Peyer's patch (tissue), 4 donors: ENCODE measurements around the gene ETV3. TPM values are rescaled to one million over a fixed set of nuclear protein-coding genes. Genes with fewer than 3 reads are reported as not detected.
"Not testable (repeated sequence)": the region's sequence is repeated elsewhere in the genome, so short reads cannot be mapped to it uniquely, and the experiment has no call there.

Experiments used
- DNase-seq, 3 donors: peaks; one replicate each; pipeline ENCODE4 v3.0.0-alpha.2; 2017 to 2019
- H3K27ac ChIP-seq, 4 donors: fragments of 200-600 bp; sonication (generic); one replicate each; pipeline ENCODE4 v1.5.1; 2016 to 2019
- H3K27me3 ChIP-seq, 2 donors: fragments of 200-600 bp; sonication (generic); one replicate each; pipeline ENCODE4 v1.5.1; 2019
- H3K36me3 ChIP-seq, 3 donors: fragments of 200-600 bp; sonication (generic); one replicate each; pipeline ENCODE4 v1.5.1; 2016 to 2019
- H3K4me1 ChIP-seq, 4 donors: fragments of 200-600 bp; sonication (generic); one replicate each; pipeline ENCODE4 v1.5.1; 2016 to 2019
- H3K4me3 ChIP-seq, 4 donors: fragments of 200-600 bp; sonication (generic); 1 replicate in 3 of 4; 2 replicates in 1 of 4; pipeline ENCODE4 v1.5.1; 2016 to 2019; ENCODE audit warnings: mild to moderate bottlenecking in 1 of 4
- H3K9me3 ChIP-seq, 4 donors: fragments of 200-600 bp; sonication (generic); one replicate each; pipeline ENCODE4 v1.5.1; 2016 to 2019; ENCODE audit warnings: mild to moderate bottlenecking in 1 of 4
- POLR2A ChIP-seq, 2 donors: fragments of 450-650 bp; IDR thresholded peaks; one replicate each; pipeline ENCODE4 v1.5.1; 2017; ENCODE audit warnings: antibody characterized with exemption in 2 of 2, mild to moderate bottlenecking in 2 of 2, moderate library complexity in 2 of 2
- total RNA-seq, 4 donors: library from RNA; depleted of rRNA; stranded (reverse); fragments of >200 nt; gene quantifications; one replicate each; pipeline ENCODE4 v1.1.0, GENCODE V29; 2016
- TF ChIP-seq, protein P1 (sequence below), 6 experiments: fragments of 450-650 bp in 4 of 6; fragments of 200-600 bp in 2 of 6; sonication (generic) in 1 of 6; IDR thresholded peaks; one replicate each; pipeline ENCODE4 v1.5.1; 2017 to 2019; ENCODE audit warnings: antibody characterized with exemption in 6 of 6, mild to moderate bottlenecking in 3 of 6, moderate library complexity in 1 of 6

The ETV3 gene
- total RNA-seq, 4 donors from 2014 or later = 10.7 to 25.8 (median 20.2) TPM

DNA sequence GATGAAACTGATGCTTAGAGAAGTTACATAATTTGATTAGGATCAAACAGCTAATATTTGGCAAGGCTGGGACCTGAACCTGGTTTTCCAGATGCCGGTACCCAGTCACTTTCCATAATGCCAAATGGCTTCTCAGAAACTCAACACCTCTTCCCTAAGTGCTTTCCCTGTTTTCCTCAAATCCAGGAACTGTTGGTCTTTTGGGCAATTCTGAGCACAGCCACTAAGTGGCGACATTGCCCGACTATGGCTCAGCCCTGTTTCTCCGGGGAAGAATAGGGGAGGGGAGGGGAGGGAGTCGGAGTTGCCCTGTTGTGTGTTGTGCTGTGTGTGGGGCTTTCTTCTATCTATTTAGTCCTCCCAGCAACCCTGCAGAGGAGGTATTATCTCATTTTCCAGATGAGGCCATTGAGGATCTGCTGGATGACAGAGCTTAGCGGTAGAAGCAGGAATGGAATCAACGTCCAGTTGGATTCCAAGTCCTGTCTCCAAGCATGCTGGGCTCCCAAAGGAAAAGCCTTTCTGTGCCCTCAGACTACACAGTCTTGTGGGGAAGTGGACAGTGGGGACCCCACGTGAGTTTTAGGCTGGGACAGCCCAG lies 33.8 kb upstream of the ETV3 start:
- H3K36me3 ChIP-seq, H3K4me1 ChIP-seq, H3K4me3 ChIP-seq, H3K27ac ChIP-seq, H3K27me3 ChIP-seq, H3K9me3 ChIP-seq: not testable (repeated sequence)
- TF ChIP-seq, protein P1, sequence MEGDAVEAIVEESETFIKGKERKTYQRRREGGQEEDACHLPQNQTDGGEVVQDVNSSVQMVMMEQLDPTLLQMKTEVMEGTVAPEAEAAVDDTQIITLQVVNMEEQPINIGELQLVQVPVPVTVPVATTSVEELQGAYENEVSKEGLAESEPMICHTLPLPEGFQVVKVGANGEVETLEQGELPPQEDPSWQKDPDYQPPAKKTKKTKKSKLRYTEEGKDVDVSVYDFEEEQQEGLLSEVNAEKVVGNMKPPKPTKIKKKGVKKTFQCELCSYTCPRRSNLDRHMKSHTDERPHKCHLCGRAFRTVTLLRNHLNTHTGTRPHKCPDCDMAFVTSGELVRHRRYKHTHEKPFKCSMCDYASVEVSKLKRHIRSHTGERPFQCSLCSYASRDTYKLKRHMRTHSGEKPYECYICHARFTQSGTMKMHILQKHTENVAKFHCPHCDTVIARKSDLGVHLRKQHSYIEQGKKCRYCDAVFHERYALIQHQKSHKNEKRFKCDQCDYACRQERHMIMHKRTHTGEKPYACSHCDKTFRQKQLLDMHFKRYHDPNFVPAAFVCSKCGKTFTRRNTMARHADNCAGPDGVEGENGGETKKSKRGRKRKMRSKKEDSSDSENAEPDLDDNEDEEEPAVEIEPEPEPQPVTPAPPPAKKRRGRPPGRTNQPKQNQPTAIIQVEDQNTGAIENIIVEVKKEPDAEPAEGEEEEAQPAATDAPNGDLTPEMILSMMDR (IDR thresholded peaks at IDR 0.05) = peak in 5 of 6 experiments; percentile 5 to 58 (median 46)
- DNase-seq = peak in 1 of 3 donors; percentile 42

DNA sequence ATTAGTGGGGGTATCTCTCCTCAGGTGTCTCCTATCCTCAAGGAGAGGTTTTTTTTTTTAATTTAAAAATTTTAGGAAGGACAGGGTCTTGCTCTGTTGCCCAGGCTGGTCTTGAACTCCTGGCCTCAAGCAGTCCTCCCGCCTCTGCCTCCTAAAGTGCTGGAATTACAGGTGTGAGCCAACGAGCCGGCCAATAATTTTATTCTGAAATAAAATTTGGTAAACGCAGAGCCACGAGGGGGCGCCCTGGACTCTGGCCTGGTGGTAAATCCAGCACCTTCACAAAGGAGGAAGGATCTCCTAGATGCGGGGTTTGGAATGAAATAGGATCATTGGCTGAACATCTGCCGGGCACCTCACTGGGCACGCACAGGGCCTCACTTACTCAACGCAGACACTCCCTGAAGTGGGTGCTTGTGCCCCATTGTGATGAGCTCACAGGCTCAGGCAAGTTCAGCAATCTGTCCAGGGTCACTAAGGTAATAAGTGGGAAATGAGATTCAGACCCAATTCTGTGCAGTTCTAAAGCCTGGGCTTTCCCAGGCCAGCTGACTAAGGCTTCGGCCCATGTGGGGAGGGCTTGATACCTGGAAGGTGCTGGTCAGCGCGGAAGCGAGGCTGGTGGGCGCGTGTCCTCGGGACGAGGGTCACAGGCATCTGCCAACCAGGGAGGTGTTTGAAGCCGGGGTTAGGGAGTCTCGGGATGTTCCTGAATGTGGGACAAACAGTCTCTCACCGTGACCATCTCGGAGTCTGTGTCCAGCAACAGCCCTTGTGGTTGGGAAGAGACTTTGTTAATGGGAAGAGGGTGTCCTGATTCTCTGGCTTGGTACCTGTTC lies 32.7 kb upstream of the ETV3 start:
- DNase-seq = peak; percentile 32 to 74 (median 69)

GRCh38 chr1:157168015-157168414 lies 29.8 kb upstream of the ETV3 start:
- peak in 1 of 3 donors; percentile 30 for DNase-seq
- H3K36me3 ChIP-seq = no peaks in the 10 kb centered on the region
- H3K27ac ChIP-seq = no peak overlapping the region
- H3K9me3 ChIP-seq = no peaks in the 10 kb centered on the region
- H3K4me1 ChIP-seq = no peaks in the 10 kb centered on the region
- no peaks in the 10 kb centered on the region for H3K27me3 ChIP-seq
- TF ChIP-seq, protein P1 (IDR thresholded peaks at IDR 0.05) = no peak
- H3K4me3 ChIP-seq = no peak overlapping the region

More for the DNA sequence above, 32.7 kb upstream of the ETV3 start:
- Histone ChIP-seq H3K4me1 (no peaks in the 10 kb centered on the region), H3K27ac (no peak overlapping the region), H3K36me3 (no peaks in the 10 kb centered on the region), H3K4me3 (no peak overlapping the region), H3K9me3 (no peaks in the 10 kb centered on the region), H3K27me3 (no peaks in the 10 kb centered on the region)
- TF ChIP-seq, protein P1 (IDR thresholded peaks at IDR 0.05) = peak in 4 of 6 experiments; percentile 30 to 51 (median 38)
- TF ChIP-seq POLR2A (IDR thresholded peaks at IDR 0.05) = no peak

DNA sequence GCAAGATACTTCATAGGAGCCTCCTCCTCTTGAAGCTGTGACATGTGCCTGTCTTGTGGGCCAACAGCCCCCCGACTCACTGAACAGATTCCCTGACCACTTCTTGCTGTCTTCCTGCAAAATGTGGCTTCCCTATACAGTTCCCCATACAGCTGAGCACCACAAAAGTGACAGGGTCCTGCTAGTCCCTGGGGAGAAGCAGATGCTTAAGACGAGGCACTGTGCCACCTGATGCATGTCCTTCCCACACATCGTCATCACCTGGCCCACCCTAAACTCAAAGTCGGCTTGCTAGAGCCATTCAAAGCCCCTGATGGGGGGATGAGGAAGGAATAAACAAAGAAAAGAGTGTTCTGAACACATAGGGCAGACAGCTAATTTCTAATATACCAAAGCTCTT lies 29.2 kb upstream of the ETV3 start:
- Histone ChIP-seq H3K36me3 (no peaks in the 10 kb centered on the region), H3K9me3 (no peaks in the 10 kb centered on the region), H3K4me3 (no peak overlapping the region), H3K27me3 (no peaks in the 10 kb centered on the region), H3K4me1 (no peaks in the 10 kb centered on the region), H3K27ac (no peak overlapping the region)
- DNase-seq = no peak
- TF ChIP-seq POLR2A (IDR thresholded peaks at IDR 0.05) = no peak
- TF ChIP-seq, protein P1 (IDR thresholded peaks at IDR 0.05) = no peak

GRCh38 chr1:157166590-157166989 lies 28.4 kb upstream of the ETV3 start:
- Histone ChIP-seq H3K4me3 (no peak overlapping the region), H3K4me1 (no peaks in the 10 kb centered on the region), H3K27me3 (no peaks in the 10 kb centered on the region), H3K36me3 (no peaks in the 10 kb centered on the region), H3K9me3 (no peaks in the 10 kb centered on the region), H3K27ac (no peak overlapping the region)
- DNase-seq = peak in 1 of 3 donors; percentile 24
- TF ChIP-seq, protein P1 (IDR thresholded peaks at IDR 0.05) = no peak
